Duodenal mucosa (tissue), 2 donors: ENCODE measurements around the gene SELENOI.
"Not testable (repeated sequence)": the region's sequence is repeated elsewhere in the genome, so short reads cannot be mapped to it uniquely, and the experiment has no call there.

Experiments used
- H3K27ac ChIP-seq: one replicate; pipeline ENCODE4 v1.7.0; 2013; ENCODE audit warnings: low read depth, low read length
- H3K27me3 ChIP-seq, 2 donors: one replicate each; pipeline ENCODE4 v1.7.0; 2013; ENCODE audit warnings: low read length in 2 of 2, control low read depth in 1 of 2; ENCODE audit not compliant: insufficient read depth in 2 of 2, control insufficient read depth in 1 of 2
- H3K36me3 ChIP-seq, 2 donors: one replicate each; pipeline ENCODE4 v1.7.0; 2013; ENCODE audit warnings: low read length in 2 of 2, control low read depth in 1 of 2; ENCODE audit not compliant: insufficient read depth in 2 of 2, control insufficient read depth in 1 of 2
- H3K4me1 ChIP-seq, 2 donors: one replicate each; pipeline ENCODE4 v1.7.0; 2013; ENCODE audit warnings: low read length in 2 of 2, control low read depth in 1 of 2; ENCODE audit not compliant: insufficient read depth in 2 of 2, control insufficient read depth in 1 of 2
- H3K4me3 ChIP-seq, 2 donors: one replicate each; pipeline ENCODE4 v1.7.0; 2013; ENCODE audit warnings: low read length in 2 of 2, low read depth in 1 of 2
- H3K9ac ChIP-seq, 2 donors: one replicate each; pipeline ENCODE4 v1.7.0; 2013; ENCODE audit warnings: low read length in 2 of 2, low read depth in 1 of 2
- H3K9me3 ChIP-seq, 2 donors: one replicate each; pipeline ENCODE4 v1.7.0; 2013; ENCODE audit warnings: low read length in 2 of 2, control low read depth in 1 of 2; ENCODE audit not compliant: control insufficient read depth in 1 of 2

SELENOI gene

GRCh38 chr2:26326514-26326913 lies 19.4 kb upstream of the SELENOI start:
- H3K36me3 ChIP-seq = no peaks in the 10 kb centered on the region
- no peak overlapping the region for H3K27ac ChIP-seq
- H3K9ac ChIP-seq = no peak overlapping the region
- no peaks in the 10 kb centered on the region for H3K9me3 ChIP-seq
- H3K4me1 ChIP-seq = no peaks in the 10 kb centered on the region
- H3K27me3 ChIP-seq = no peaks in the 10 kb centered on the region
- H3K4me3 ChIP-seq = no peak overlapping the region

DNA sequence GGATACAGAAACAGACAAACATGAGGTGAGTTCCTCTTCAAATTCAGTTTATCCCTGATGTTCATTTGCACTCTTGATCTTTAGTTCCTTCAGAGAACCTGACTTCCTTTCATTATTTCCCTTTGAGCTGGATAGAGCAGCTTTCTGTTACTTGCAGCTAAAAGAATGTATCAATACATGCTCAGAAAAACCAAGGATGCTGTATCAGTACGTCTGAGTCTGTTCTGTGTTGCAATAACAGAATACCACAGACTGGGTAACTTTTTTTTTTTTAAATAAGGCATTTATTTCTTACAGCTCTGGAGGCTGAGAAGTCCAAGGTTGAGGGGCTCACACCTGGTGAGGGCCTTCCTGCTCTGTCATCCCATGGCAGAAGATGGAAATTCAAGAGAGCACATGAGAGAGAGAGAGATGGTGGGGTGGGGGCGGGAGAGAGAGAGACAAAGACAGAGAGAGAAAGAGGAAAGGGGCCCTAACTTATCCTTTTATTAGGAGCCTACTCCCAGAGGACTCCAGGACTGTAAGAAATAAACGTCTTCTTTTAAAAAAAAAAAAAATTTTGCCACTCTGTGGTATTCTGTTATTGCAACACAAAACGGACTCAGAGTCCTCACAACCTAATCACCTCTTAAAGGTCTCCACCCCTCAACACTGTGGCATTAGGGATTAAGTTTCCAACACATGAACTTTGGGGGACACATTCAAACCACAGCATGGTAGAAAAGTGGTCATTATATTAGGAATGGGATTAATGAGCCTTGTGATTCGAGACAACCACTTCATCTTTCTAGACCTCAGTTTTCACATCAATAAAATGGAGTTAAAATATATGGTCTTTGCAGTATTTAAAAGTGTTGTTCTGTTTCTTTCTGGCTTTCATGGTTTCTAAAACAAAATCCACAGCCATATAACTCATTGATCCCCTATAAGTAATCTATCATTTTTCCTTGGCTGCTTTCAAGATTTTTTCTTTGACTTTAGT lies 18.4 kb upstream of the SELENOI start:
- Histone ChIP-seq H3K9ac (no peak overlapping the region), H3K27me3 (no peaks in the 10 kb centered on the region), H3K4me3 (no peak overlapping the region), H3K36me3 (no peaks in the 10 kb centered on the region), H3K4me1 (no peaks in the 10 kb centered on the region), H3K9me3 (no peaks in the 10 kb centered on the region), H3K27ac (no peak overlapping the region)

- not testable (repeated sequence) for H3K36me3 ChIP-seq, H3K27ac ChIP-seq, H3K27me3 ChIP-seq, H3K4me3 ChIP-seq, H3K4me1 ChIP-seq, H3K9ac ChIP-seq, H3K9me3 ChIP-seq
These were observed 16.9 kb upstream of the SELENOI start for GRCh38 chr2:26329083-26329482.

- no peaks in the 10 kb centered on the region for H3K36me3 ChIP-seq
- no peaks in the 10 kb centered on the region for H3K9me3 ChIP-seq
- H3K27me3 ChIP-seq = no peaks in the 10 kb centered on the region
- no peak overlapping the region for H3K9ac ChIP-seq
- no peak overlapping the region for H3K4me3 ChIP-seq
- H3K27ac ChIP-seq = no peak overlapping the region
- no peaks in the 10 kb centered on the region for H3K4me1 ChIP-seq
These were observed 15.8 kb upstream of the SELENOI start for GRCh38 chr2:26330114-26330549.

GRCh38 chr2:26330604-26331003 lies 15.3 kb upstream of the SELENOI start:
- Histone ChIP-seq H3K36me3 (no peaks in the 10 kb centered on the region), H3K4me1 (no peaks in the 10 kb centered on the region), H3K27ac (no peak overlapping the region)

DNA sequence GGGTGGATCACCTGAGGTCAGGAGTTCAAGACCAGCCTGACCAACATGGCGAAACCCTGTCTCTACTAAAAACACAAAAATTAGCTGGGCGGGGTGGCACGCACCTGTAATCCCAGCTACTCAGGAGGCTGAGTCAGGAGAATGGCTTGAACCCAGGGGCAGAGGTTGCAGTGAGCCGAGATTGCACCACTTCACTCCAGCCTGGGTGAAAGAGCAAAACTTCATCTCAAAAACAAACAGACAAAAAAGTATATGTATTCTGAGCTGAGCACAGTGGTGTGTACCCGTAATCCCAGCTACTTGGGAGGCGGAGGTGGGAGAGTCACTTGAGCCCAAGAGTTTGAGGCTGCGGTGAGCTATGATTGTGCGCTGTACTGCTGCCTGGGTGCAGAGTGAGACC lies 14.6 kb upstream of the SELENOI start:
- not testable (repeated sequence) for H3K27ac ChIP-seq, H3K9me3 ChIP-seq, H3K9ac ChIP-seq, H3K27me3 ChIP-seq, H3K4me1 ChIP-seq, H3K36me3 ChIP-seq, H3K4me3 ChIP-seq

More at GRCh38 chr2:26330604-26331003, 15.3 kb upstream of the SELENOI start:
- no peaks in the 10 kb centered on the region for H3K27me3 ChIP-seq
- H3K4me3 ChIP-seq = no peak overlapping the region
- H3K9me3 ChIP-seq = no peaks in the 10 kb centered on the region
- no peak overlapping the region for H3K9ac ChIP-seq

DNA sequence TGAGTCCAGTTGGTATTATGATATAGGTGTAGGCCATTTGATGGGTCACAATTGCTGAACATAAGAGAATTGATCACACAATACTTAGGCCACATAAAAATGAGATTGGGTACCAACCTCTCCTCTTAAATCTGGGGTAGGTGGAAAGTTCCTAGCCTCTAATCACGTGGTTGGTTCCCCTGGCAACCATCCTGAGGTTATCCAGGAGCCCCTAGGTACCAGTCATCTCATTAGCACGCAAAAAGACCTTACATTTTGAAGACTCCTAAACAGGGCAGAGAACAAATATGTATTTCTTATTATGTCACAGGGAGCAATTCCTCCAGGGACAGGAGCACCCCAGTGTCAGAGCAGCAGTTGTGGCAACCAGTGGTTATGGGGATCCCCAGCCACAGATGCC lies 12.7 kb upstream of the SELENOI start:
- no peaks in the 10 kb centered on the region for H3K4me1 ChIP-seq
- no peaks in the 10 kb centered on the region for H3K9me3 ChIP-seq
- no peaks in the 10 kb centered on the region for H3K27me3 ChIP-seq
- no peak overlapping the region for H3K4me3 ChIP-seq
- H3K36me3 ChIP-seq = no peaks in the 10 kb centered on the region
- H3K9ac ChIP-seq = no peak overlapping the region
- no peak overlapping the region for H3K27ac ChIP-seq

GRCh38 chr2:26335231-26335630 lies 10.7 kb upstream of the SELENOI start:
- H3K4me1 ChIP-seq = no peaks in the 10 kb centered on the region
- H3K27me3 ChIP-seq = no peaks in the 10 kb centered on the region
- no peaks in the 10 kb centered on the region for H3K9me3 ChIP-seq
- H3K36me3 ChIP-seq = no peaks in the 10 kb centered on the region
- H3K9ac ChIP-seq = no peak overlapping the region
- no peak overlapping the region for H3K4me3 ChIP-seq
- no peak overlapping the region for H3K27ac ChIP-seq

- Histone ChIP-seq H3K4me3 (no peak overlapping the region), H3K36me3 (no peaks in the 10 kb centered on the region), H3K9me3 (no peaks in the 10 kb centered on the region), H3K9ac (no peak overlapping the region), H3K27ac (no peak overlapping the region), H3K27me3 (no peaks in the 10 kb centered on the region), H3K4me1 (no peaks in the 10 kb centered on the region)
These were observed 9.2 kb upstream of the SELENOI start for GRCh38 chr2:26336719-26337118.

GRCh38 chr2:26337298-26337697 lies 8.6 kb upstream of the SELENOI start:
- H3K9me3 ChIP-seq = no peaks in the 10 kb centered on the region
- no peak overlapping the region for H3K4me3 ChIP-seq
- H3K9ac ChIP-seq = no peak overlapping the region
- H3K36me3 ChIP-seq = no peaks in the 10 kb centered on the region
- H3K4me1 ChIP-seq = no peaks in the 10 kb centered on the region
- no peak overlapping the region for H3K27ac ChIP-seq
- no peaks in the 10 kb centered on the region for H3K27me3 ChIP-seq
